HS-5 (cell line): Measurements from ENCODE around the gene TOR2A.
"Not testable (repeated sequence)": the region's sequence is repeated elsewhere in the genome, so short reads cannot be mapped to it uniquely, and the experiment has no call there.

Experiments used
- DNase-seq: peaks from one replicate; pipeline ENCODE4 v3.0.0-alpha.2; 2012; ENCODE audit warnings: low read depth

Gene TOR2A

DNA sequence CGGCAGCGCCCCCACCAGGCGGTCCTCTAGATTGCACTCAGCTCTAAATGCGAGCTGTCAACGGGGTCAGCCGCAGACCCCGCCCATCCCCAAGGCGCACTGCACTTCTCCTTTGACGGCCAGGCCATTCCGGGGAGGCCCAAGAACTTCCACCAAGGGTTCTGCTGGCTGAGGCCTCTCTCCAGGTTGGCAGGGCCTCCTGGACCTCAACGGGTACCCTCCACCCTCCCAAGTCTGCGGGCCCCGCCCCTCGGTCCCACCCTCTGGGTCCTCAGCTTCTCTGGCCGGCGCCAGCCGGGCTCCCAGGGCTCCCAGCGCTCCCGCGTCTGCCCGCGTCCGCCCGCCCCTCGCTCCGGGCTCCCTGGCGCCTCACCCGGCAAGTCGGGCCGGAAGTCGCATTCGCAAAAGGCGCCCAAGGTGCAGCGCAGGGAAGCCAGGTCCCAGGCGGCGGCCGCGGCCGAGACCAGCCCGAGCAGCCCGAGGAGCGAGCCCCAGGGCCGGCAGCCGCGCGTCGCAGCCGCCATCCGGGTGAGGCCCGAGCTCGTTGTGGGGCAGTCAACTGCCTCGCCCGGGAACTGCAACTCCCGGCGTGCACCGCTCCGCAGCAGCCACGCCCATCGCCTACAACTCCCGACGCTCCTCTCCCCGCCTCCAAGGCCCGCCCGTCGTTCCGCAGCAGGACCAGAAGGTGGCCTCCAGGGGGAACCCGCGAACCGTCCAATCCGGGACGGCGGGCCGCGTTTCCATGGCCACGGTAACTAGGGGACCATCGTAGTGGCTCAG is at the start of gene TOR2A:
TSS of gene TOR2A (minus strand) at position 548 of the 783 bp plus-strand sequence. CDS start at position 524, 24 bp downstream.
- DNase-seq, result peak; percentile 83

DNA sequence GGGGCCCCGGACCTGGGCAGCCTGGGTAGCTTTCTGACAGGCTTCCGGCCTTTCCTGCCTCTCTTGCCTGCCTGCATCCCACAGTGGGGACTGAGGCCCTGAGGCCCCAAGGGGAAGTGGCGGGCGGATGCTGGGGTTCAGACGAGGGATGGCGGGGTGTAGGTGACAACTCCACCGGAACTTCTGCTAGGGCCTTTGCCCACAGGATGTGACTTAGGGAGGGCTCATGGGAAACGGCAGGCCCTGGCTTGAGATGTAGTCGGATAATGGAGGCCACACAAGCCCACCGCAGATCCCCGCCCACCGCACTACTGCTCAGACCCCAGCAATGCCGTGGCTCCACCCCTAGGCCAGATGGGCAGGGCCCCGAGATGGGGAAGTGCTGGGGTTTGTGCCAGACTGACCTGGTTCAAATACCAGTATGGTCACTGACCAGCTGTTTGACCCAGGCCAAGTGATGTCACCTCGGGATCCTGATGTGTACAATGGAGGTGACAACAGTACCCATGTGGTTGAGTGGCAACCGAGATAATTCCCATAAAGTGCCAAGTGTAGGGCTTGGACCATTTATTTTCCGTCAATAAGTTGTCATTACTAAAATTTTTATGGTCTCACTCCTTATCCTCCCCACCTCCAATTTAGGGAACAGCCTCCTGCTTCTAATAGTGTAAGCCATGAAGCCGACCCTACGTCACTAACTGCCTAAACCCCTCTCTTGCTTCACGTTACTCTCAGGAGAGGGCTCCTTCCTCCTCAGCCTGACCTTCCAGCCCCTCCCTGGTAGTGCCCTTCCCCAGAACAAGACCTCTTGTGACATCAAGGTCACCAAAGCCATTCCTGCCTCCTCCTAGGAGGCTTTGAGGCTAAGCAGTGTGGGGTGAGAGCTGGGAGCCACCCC is 48.3 kb upstream of the TOR2A start:
- no peak for DNase-seq

DNA sequence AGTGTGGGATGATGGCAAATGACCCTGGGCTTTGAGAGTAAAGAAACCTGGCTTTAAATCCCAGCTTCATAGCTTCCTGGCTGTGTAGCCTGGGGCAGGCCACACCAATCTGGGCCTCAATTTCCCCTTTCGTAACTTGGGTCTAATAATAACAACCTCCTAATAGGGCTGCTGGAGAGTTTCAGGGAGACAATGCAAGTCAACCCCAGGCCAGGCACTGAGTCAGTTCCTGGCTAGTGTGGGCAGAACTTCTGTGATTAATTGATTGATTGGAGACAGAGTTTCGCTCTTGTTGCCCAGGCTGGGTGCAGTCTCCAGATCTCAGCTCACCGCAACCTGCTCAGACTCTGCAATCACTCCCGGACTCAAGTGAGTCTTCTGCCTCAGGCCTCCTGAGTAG is 46.7 kb upstream of the TOR2A start:
- DNase-seq, result no peak

DNA sequence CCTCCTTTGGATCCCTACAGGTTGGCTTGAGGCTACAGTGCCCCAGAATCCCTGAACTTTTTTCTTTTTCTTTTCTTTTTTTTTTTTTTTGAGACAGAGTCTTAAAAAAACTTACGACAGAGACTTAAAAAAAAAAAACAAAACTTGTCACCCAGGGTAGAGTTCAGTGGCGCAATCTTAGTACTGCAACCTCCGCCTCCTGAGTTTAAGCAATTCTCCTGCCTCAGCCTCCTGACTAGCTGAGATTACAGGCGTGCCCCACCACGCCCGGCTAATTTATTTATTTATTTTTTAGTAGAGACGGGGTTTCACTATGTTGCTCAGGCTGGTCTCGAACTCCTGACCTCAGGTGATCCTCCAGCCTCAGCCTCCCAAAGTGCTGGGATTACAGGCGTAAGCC is 45.8 kb upstream of the TOR2A start:
- not testable (repeated sequence) for DNase-seq

DNA sequence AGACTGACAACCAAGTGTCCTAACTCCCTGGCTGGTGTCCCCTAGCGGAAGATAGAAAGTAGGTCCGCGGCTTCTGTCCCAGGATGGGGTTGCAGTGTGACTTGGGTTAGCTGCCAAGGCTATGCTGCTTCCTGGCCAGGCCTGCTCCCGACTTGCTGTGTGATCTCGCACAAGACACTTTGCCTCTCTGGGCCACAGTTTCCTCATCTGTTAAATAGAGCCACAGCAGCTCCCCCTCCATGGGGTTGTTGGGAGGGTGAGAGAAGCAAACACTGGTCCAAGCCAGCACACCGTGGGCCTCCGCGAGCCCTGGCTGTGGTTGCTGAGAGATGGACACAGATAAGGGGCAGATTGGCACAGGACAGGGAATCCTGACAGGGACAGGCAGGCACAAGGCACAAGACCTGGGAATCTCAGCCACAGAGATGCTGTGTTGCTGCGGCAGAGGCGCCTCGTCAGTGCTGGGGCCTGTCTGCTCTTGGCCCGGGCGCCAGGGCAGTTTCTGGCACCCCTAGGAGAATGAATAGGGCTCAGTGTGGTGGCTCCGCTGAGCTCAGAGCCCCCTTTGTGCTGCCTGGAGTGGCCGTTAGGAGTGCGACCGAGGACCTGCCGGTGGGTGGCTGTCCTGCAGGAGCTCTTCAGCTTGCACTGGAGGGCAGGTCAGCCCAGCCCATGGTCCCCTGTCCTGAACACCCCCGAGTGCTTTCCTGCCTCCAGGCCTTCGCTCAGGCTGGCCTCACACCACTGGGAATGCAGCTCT is 45.2 kb upstream of the TOR2A start:
- DNase-seq, result no peak

DNA sequence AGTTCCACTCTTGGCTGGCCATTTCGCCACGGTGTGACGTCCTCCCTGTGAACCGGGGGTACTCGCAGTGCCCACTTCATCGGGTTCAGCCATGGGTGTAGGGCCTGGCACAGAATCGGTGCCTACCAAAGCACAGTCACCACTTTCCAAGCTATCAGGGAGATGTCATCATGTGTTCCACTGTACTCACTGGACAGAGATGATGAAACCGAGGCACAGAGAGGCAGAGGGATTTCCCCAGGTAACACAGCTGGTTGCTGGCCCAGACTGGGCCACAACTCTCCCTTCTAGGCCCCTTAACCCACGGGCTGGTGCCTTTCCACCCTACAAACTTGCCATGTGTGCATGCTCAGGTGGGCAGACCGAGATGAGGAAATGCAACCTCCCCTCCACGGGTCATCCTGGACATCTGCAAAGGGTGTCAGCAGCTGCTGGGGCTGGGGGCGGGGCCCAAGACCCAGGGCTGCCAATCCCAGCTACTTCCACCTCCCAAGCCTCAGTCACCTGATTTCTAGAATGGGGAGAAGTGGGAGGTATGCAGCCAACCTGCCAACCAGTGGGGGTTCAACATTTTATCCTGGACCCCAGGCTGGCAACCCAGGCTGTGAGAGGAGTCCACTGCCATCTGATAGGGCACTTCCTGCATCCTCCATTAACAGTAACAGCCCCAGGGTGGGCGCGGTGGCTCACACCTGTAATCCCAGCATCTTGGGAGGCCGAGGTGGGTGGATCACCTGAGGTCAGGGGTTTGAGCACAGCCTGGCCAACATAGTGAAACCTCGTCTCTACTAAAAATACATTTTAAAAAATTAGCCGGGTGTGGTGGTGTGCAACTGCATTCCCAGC is 44.3 kb upstream of the TOR2A start:
- no peak for DNase-seq

DNA sequence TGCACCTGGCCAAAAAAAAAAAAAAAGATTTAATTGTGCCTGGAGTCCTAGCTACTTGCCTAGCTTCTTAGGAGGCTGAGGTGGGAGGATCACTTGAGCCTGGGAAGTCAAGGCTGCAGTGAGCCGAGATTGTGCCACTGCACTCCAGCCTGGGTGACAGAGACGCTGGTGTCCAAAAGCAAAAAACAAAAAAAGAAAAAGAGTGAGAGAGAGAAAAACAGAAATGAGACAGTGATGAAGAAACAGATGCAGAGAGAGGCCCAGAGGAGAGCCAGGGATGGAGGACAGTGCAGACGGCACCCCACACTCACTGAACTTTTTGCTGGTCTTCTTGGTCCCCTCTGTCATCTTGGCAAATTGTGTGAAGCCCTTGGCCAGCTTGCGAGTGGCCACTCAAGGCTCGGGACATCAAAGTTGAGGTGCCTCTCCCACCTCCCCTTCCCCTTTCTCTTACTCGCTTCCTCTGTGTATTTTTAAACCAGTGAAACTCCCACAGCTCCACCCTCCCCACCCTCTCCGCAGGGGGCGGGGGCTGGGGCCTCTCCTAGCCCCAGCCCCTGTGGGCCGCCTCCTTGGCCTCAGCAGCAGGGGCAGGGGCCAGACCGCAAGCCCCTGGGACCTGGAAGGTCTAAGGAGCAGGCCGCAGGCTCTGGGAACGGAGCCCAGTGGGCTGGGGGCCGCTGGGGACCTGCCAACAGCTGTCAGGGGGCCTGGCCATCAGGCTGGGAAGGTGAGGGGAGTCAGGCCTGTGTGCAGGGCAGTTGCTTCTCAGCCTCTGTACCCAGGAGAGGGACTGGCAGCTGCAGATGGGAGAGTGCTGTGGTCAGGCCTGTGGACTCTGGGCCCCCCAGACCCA is 43.4 kb upstream of the TOR2A start, which contains the start of gene SH2D3C:
TSS of gene SH2D3C (minus strand) at position 387 of the 856 bp plus-strand sequence. CDS start at position 348, 39 bp downstream.
- DNase-seq, result no peak

DNA sequence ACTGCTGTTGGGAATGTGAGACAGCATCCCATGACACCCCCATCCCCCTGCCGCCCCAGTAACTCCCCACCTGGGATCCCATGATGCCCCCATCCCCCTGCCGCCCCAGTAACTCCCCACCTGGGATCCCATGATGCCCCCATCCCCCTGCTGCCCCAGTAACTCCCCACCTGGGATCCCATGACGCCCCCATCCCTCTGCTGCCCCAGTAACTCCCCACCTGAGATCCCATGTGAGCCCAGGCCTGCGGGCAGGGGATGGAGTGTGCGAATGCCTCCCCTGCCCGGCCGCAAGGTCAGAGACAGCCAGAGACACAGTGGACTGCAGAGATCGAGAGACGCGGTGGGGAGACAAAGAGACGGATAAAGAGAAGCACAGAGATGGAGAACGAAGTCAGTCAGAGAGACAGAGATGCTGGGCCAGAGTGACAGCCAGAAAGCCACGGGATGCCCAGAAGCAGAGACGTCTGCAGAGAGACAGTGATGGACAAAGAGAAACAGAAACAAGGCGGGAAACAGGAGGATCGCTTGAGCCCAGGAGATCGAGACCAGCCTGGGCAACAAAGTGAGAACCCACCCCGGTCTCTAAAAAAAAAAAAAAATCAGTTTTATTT is 42.4 kb upstream of the TOR2A start:
- DNase-seq, result no peak

DNA sequence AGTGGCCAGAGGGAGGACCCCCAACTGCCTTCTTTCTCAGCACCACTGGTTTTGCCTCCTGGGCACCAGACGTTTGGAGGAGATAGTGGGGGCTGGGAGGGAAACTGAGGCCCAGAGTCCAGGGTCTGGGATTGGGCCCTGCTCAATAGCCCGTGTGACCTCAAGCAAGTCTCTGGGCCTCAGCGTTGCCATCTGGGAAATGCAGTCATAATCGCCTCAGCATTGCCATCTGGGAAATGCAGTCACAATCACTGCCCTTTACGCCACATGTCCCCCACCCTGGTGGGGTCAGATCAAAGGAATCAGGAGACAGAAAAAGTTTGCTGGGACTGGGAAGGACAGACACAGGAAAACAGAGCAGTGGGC is 41.8 kb upstream of the TOR2A start:
- no peak for DNase-seq

DNA sequence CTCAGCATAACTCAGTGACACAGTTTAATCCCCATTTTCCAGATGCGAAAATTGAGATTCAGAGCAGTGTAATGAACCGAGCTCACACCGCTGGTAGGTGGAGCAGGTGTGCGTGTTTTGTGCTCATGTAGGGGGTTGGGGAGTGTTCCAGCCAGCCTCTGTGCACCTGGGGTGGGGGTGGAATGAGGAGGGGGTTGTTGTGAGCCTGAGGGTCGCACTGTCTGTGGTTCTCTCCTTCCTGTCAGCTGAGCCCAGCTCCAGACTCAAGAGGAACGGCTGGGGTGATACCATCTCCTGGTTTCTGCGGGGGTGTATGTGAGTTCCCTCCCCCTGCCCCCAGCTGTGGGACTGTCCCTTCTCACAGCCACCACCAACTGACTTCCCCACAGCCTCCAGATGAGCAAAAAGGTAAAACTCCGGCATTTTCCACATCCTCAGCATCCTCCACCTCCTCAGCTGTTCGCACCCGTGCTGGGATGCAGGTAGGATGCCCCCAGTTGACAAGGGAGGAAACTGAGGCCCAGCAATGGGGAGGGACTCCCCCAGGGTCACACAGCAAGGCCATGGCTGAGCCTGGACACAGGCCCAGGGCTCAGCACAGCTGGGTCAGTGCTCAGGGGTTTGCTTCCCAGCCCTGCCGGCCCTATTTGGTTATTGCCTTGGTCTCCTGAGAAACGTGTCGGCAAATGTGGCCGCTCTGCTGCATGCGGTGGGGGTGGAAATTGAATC is 41.3 kb upstream of the TOR2A start:
- no peak for DNase-seq

DNA sequence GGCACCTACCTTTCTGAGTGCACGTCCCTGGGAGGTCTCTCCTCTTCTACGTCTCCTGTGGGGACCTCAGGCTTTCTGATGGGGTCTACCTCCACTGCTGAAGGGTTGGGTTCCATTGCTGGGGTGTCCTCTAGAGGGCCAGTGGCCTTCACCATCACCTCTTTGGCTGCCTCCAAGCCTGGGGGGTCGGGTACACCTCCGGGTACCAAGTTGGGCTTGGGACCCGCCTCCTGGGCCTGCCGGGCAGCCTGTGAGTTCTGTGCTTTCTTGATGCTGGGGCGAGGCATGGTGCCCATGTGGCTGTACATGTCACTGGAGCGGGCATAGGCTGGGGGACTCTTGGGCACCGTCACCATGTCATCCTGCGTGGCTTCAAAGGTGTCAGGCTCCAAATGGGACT is 38.9 kb upstream of the TOR2A start:
- DNase-seq, result no peak

DNA sequence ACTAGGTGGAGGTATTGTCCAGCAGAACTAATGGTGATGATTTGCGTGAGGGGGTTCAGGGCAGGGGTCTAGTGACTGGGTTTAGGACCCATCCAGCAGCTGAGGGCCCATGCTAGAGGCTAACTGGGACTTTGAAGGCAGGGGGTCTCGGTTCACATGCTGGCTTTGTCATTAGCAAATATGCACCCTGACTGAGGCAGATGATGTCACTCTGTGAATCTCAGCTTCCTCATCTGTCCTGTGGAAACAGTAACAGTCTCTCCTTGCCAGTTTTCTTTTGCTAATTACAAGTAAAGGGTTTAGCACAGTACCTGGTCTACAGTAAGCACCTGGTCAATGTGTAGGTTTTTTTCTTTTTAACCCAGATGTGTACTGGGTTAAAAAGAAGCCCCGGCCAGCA is 38.2 kb upstream of the TOR2A start:
- DNase-seq, result no peak

DNA sequence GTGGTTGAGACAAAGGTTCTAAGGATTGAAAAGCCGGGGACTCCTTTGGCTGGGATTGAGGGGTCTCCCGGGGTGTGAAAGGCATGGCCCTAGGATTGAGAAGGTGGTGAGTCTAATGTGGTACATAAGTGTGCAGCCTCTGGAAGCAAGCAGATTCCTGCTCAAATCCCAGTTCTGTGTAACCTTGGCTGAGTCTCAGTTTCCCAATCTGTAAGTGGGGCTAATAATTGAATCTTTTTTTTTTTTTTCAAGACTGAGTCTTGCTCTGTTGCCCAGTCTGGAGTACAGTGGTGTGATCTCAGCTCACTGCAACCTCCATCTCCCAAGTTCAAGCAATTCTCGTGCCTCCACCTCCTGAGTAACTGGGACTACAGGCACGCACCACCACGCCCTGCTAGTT is 37.5 kb upstream of the TOR2A start:
- DNase-seq, result no peak

DNA sequence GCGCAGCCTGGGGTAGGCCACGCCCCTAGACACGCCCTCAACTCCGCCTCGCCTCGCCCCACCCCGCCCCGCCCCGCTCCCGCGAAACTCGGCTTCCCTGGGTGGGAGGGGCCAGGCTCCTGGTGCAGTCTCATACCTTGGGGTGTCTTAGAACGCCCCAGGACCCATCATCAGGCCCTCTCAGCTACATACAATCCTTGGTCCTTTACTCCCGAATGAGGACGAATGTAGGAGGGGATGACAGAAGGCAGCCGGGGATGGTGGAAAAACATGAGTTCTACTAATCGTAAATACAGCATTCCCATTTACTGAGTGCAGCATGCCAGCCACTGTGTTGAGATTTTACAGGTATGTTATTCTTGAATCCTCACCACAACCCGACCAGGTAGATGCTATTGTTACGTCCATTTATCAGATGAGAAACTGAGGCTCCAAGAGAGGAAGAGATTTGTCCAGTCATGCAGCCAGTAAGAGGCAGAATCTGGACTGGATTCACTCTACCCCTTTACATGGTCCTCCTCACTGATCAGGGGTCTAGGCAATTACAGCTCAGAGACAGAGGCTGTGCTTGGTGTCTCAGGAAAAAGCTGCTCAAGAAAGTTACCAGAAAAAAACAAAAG is 36.6 kb upstream of the TOR2A start:
- no peak for DNase-seq

DNA sequence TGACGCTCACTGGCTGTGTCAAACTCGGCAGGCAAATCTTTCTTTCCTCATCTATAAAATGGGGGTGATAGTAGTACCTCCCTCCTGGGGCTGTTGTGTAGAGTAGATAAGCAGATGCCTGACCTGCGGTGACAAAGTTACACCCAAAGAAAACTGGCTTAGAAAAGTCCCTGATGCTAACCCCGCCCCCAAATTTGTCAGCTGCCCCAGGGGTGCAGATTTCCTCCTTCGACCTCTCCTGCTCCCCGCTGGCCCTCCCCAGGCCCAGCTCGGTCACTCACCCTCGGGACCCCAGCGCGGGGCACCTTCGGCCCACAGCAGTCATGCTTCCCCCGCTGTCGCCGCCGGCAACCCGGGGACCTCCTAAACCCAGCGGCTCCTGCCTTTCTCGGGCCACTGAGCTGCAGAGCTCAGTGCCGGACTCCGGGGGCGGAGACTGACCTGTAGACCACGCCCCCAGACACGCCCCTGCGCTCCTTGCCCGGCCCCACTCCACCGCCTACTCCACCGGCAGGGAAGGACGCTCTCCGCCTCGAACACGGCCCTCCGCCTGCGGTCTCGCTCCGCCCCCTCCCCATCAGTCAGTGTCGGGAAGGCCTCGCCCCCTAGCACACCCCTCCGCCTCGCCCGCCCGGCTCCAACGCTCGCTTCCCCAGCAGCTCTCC is 35.9 kb upstream of the TOR2A start:
- DNase-seq, result peak; percentile 79

DNA sequence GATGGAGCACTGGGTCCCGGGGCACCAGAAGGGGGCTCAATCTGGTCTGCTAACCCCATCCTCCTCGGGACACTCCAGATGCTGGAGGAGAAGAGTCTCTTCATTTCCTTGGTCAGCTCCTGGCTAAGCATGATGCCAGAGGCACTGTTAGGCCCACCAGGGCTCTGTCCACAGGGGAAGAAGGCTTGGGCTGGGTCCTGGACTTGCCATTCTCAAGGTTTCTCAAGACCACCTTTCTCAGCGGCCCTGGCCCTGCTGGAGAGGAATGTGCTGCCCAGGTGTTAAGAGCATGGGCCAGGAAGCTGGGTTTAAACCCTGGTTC is 35.5 kb upstream of the TOR2A start:
- DNase-seq, result no peak

DNA sequence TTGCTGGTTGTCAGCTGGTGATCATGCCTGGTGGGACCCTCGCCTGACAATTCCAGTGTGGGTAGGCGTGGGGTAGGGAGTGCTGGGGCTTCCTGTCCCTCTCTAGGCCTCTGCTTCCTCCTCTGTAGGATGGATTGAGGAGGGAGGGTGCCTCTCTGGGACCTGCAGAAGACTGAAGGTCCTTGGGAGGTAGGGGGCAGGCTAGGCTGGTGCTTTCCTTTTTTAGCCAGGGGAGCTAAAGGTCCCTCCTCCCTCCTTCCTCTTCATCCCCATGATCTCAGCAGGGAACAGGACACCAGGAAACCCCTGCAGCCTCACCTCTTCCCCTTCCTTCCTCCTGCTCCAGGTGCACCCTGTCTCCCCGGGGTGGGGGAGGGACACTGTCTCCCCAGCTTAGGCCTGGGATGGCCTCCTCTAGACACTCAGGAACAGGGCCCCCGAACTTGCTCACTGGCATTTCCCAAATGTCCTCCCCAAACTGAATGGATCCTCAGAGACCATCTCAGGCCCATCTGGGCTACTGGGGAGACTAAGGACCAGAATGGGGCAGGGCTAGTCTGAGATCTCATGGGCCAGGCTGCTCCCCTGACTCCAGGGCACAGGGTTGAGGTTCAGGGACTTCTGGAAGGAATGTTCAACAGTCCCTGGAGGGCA is 35.0 kb upstream of the TOR2A start:
- no peak for DNase-seq

DNA sequence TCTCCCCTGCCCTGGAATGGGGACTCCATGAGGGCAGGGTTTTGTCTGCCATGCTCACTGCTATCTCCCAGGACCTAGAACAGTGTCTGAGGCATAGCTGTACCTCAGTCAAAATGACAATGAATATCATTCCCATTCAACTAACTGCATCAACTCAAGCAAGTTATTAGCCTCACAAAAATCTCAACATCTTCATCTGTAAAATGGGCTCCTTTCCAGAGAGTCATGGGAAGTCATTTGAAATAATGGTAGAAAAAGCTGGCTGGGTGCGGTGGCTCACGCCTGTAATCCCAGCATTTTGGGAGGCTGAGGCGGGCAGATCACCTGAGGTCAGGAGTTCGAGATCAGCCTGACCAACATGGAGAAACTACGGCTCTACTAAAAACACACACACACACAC is 34.0 kb upstream of the TOR2A start:
- DNase-seq, result no peak
